ENCODE results near the gene KLC1.
"Not testable (repeated sequence)": the region's sequence is repeated elsewhere in the genome, so short reads cannot be mapped to it uniquely, and the experiment has no call there.

Gene KLC1

GRCh38 chr14:103625356-103626095 is 3.5 kb upstream of the KLC1 start:
- DNase-seq (ENCODE audit: low read depth in 2 of 2, low spot score in 1 of 2), result no peak

DNA sequence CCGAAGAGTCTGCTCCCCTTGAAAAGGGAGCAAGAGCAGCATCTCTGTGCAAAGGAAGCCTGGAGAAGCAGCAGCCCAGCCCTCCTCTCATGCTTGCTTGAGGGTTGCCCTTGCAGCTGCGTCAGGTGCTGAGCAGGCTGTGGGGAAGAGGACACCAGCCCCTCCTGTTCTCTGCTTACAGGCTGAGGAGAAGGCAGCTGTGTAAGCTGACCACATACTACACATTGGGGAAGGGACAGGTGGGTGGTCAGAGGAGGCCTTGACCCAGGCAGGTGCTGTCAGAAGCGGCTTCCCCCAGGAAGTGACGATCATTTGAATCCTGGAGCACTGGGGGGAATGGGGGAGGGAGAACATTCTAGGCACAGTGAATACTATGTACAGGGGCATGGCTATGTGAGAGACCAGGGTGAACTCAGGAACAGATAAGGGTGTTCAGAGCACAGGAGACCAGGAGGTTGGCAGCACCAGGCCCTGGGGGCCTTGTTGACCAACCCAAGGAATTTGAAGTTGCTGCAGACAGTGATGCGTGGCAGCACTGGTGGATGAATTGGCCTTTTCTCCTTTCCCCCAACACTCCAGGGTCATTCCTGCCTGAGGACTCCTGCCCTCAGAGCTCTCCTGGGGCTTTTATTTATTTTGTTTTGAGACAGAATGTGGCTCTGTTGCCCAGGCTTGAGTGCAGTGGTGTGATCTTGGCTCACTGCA is 2.7 kb upstream of the KLC1 start:
- DNase-seq (ENCODE audit: low read depth in 2 of 2, low spot score in 1 of 2), result no peak

DNA sequence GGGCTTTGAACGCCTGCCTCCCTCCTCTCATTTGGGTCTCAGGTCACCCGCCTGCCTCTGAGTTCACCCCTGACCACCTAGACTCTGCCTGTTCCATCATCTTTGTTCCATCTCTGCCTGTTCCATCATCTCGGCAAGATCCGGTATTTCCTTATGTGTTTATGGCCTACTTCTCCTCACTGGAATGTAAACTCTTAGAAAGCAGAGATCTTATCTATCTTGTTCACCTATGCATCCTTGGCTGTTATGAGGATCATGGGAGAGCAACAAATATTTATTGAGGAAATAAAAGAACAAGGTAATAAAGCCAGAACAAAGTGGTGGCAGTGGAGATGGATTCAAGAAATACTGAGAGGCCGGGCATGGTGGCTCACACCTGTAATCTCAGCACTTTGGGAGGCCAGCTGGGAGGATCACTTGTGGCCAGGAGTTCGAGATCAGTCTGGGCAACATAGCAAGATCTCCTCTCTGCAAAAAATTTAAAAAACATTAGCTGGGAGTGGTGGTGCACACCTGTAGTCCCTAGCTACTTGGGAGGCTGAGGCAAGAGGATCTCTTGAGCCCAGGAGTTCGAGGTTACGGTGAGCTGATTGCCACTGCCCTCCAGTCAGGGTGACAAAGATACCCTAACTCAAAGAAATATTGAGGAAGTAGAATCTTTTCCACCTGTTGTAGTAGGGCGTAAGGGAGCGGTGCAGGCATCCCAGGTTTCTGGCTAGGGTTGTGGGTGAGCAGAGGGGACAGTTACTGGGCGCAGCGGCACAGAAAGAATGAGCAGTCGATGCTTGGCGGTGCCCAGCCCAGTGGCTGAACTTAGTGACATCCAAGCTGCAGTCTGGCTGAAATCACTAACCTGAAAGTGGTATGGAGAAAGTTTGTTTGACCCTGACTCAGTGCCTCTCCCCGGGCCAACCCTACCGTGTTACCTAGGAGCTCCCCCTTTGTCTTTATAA is 1.7 kb upstream of the KLC1 start:
- no peak for DNase-seq (ENCODE audit: low read depth in 2 of 2, low spot score in 1 of 2)

GRCh38 chr14:103628221-103628683 is 759 bp upstream of the KLC1 start:
- DNase-seq (ENCODE audit: low read depth in 2 of 2, low spot score in 1 of 2), result no peak

DNA sequence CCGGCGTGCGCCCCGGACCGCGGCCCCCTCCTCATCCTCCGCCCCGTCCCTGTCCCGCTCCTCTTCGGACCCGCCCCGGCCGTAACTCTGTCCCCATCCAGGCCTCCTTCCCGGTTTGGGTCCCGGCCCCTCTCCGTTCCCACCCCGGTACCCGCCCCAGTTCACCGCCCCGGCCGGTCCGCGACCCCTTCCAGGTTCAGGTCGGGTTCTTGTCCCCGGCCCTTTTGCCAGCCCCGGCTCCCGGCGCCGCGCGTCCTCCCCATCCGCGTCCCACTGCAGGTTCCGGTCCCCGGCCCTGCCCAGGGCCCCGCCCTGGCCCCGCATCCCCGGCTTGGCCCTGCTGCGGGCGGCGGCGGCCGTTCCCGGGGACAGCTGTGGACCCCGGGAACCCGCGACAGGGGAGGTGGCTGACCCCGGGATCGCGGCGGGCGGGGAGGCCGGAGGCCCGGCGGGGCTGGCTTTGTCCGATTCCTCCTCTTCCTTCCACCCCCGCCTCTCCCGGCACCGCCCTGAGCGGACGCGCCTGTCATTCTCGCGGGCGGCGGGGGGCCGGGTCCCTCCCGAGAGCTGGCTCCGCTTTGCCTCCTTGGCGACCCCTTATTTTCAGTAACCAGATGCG is 601 bp downstream of the KLC1 start:
- DNase-seq (ENCODE audit: low read depth in 2 of 2, low spot score in 1 of 2), result no peak

- no peak for DNase-seq (ENCODE audit: low read depth in 2 of 2, low spot score in 1 of 2)
These were observed 1.5 kb downstream of the KLC1 start for GRCh38 chr14:103630364-103631108.

DNA sequence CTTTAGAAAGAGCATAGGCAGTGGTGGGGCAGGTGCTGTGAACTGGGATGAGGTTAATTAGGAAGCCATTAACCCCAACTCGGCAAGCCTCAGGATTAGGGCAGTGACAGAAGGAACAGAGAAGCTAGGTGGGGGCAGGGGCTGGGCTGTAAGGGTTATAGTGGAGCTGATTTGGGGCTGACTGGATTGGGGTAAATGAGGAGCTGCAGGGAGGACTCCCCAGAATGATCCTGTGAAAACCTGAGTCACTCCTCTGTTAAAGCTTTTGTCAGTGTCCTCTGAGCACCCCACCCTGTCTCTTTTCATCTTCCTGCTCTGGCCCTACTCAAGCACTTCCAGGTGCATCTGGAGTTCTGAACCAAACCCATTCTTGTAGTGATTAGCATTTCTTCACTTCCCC is 4.4 kb downstream of the KLC1 start:
- no peak for DNase-seq (ENCODE audit: low read depth in 2 of 2, low spot score in 1 of 2)

- DNase-seq (ENCODE audit: low read depth in 2 of 2, low spot score in 1 of 2), result no peak
These were observed 5.1 kb downstream of the KLC1 start for GRCh38 chr14:103634156-103634555.

GRCh38 chr14:103638594-103638993 is 9.6 kb downstream of the KLC1 start:
- no peak for DNase-seq (ENCODE audit: low read depth in 2 of 2, low spot score in 1 of 2)

GRCh38 chr14:103641161-103641560 is 12.2 kb downstream of the KLC1 start:
- DNase-seq (ENCODE audit: low read depth in 2 of 2, low spot score in 1 of 2), result no peak

DNA sequence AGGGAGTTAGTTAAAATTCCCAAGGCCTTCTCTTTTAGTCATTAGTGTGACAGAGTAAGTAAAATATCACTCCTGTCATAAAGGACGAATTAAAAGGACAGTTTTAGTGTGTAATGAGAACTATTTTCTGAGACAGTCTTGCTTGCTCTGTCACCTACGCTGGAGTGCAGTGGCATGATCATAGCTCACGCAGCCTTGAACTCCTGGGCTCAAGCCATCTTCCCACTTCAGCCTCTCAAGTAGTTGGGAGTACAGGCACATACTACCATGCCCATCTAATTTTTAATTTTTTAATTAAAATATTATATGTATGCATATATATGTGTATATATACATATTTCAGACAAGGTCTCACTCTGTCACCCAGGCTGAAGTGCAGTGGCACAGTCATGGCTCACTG is 17.2 kb downstream of the KLC1 start:
- DNase-seq (ENCODE audit: low read depth in 2 of 2, low spot score in 1 of 2), result no peak

GRCh38 chr14:103649001-103649400 is 20.0 kb downstream of the KLC1 start:
- no peak for DNase-seq (ENCODE audit: low read depth in 2 of 2, low spot score in 1 of 2)

GRCh38 chr14:103650213-103650612 is 21.2 kb downstream of the KLC1 start:
- DNase-seq (ENCODE audit: low read depth in 2 of 2, low spot score in 1 of 2), result no peak

- no peak for DNase-seq (ENCODE audit: low read depth in 2 of 2, low spot score in 1 of 2)
These were observed 22.6 kb downstream of the KLC1 start for GRCh38 chr14:103651585-103651984.

DNA sequence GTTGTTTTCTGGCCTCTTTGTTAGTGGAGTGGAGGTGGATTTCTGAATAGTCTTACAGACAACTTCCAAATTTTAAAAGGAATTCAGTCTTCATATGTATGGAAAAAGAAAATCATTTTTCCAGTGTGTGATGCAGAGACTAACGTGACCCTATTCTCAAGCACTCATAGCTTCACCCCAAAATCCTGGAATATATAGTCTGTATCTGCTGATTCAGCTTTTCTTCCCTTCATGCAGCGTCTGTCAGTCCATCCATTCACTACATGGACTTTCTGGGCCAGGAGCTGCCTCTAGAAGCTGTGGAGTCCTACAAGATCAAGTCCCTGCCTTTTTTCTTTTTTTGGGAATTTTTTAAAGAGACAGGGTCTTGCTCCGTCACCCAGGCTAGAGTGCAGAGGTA is 23.8 kb downstream of the KLC1 start:
- DNase-seq (ENCODE audit: low read depth in 2 of 2, low spot score in 1 of 2), result no peak

GRCh38 chr14:103653336-103653735 is 24.3 kb downstream of the KLC1 start:
- DNase-seq (ENCODE audit: low read depth in 2 of 2, low spot score in 1 of 2), result not testable (repeated sequence)

- no peak for DNase-seq (ENCODE audit: low read depth in 2 of 2, low spot score in 1 of 2)
These were observed 24.8 kb downstream of the KLC1 start for GRCh38 chr14:103653805-103654204.

DNA sequence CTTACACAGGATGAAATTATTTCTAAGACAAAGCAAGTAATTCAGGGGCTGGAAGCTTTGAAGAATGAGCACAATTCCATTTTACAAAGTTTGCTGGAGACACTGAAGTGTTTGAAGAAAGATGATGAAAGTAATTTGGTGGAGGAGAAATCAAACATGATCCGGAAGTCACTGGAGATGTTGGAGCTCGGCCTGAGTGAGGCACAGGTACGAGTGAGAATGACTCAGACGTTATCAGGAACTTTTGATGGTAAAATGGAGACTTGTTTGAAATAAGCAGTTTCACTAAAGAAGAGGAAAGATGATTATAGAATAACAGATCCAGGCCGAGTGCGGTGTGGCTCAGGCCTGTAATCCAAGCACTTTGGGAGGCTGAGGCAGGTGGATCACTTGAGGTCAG is 25.6 kb downstream of the KLC1 start:
- DNase-seq (ENCODE audit: low read depth in 2 of 2, low spot score in 1 of 2), result no peak

- DNase-seq (ENCODE audit: low read depth in 2 of 2, low spot score in 1 of 2), result no peak
These were observed 27.2 kb downstream of the KLC1 start for GRCh38 chr14:103656031-103656755.

- no peak for DNase-seq (ENCODE audit: low read depth in 2 of 2, low spot score in 1 of 2)
These were observed 27.7 kb downstream of the KLC1 start for GRCh38 chr14:103656756-103657133.
